Stomach (tissue), 9 donors: ENCODE results near the gene BACE2. TPM values are rescaled to one million over a fixed set of nuclear protein-coding genes. Genes with fewer than 3 reads are reported as not detected.

Experiments
- DNase-seq, 2 donors: peaks; one replicate each; pipeline versions ENCODE4 v3.0.0 to v3.0.0-alpha.2; 2013 to 2019
- H3K27ac ChIP-seq, 5 donors: fragments of 200-600 bp in 4 of 5; sonication (generic) in 4 of 5; one replicate each; pipeline ENCODE4 v1.5.1; 2013 to 2019; ENCODE audit warnings: mild to moderate bottlenecking in 1 of 5, moderate library complexity in 1 of 5
- H3K27me3 ChIP-seq, 3 donors: fragments of 200-600 bp; sonication (generic); one replicate each; pipeline ENCODE4 v1.5.1; 2017 to 2019; ENCODE audit warnings: mixed run types in 1 of 3
- H3K36me3 ChIP-seq, 4 donors: fragments of 200-600 bp; sonication (generic); 1 replicate in 3 of 4; 2 replicates in 1 of 4; pipeline ENCODE4 v1.5.1; 2016 to 2019
- H3K4me1 ChIP-seq, 4 donors: fragments of 200-600 bp; sonication (generic); one replicate each; pipeline ENCODE4 v1.5.1; 2016 to 2019
- H3K4me3 ChIP-seq, 4 donors: fragments of 200-600 bp; sonication (generic) in 3 of 4; one replicate each; pipeline ENCODE4 v1.5.1; 2016 to 2019; ENCODE audit warnings: mild to moderate bottlenecking in 1 of 4
- H3K9me3 ChIP-seq, 4 donors: fragments of 200-600 bp; sonication (generic); one replicate each; pipeline ENCODE4 v1.5.1; 2016 to 2019
- EP300 ChIP-seq: sonication (generic); formaldehyde crosslinking; IDR thresholded peaks from one replicate; pipeline ENCODE4 v1.6.1; 2017; ENCODE audit warnings: antibody characterized with exemption
- POLR2A ChIP-seq, 4 donors: fragments of 450-650 bp; IDR thresholded peaks; one replicate each; pipeline ENCODE4 v1.6.1; 2016; ENCODE audit warnings: antibody characterized with exemption in 4 of 4, control low read depth in 2 of 4, mild to moderate bottlenecking in 1 of 4, moderate library complexity in 1 of 4
- POLR2AphosphoS5 ChIP-seq, 3 donors: sonication (generic); formaldehyde crosslinking; IDR thresholded peaks; one replicate each; pipeline ENCODE4 v1.6.1; 2016; ENCODE audit warnings: antibody characterized with exemption in 3 of 3
- WGBS, 5 donors: extraction: QIAGEN DNeasy Blood & Tissue Kit in 3 of 5; methylation state at CpG; one replicate each; pipeline versions ENCODE4 v1.1.5 to v1.1.7; 2013 to 2018; 5-methylcytosine and 5-hydroxymethylcytosine counted together
- intact Hi-C: fragments of 100-400 bp; cut with DNase I; formaldehyde crosslinking; loops from one replicate; pipeline ENCODE4 v1.15.1; 2023; ENCODE audit warnings: low total_unique reads
- polyA plus RNA-seq, 3 donors: library from polyadenylated mRNA; stranded (reverse); fragments of 200-250 nt; gene quantifications; one replicate each; pipeline ENCODE4 v1.2.3, GENCODE V29; 2013
- total RNA-seq, 5 donors: library from RNA; depleted of rRNA; stranded (reverse); fragments of >200 nt; gene quantifications; one replicate each; pipeline versions ENCODE4 v1.1.0 to v1.2.3, GENCODE V29; 2014 to 2016
- TF ChIP-seq, protein P1 (sequence below), 7 experiments: fragments of 450-650 bp in 4 of 7; fragments of 200-600 bp in 3 of 7; sonication (generic) in 3 of 7; IDR thresholded peaks; one replicate each; pipeline ENCODE4 v1.5.1; 2016 to 2019; ENCODE audit warnings: antibody characterized with exemption in 7 of 7, control low read depth in 2 of 7, mild to moderate bottlenecking in 1 of 7
- donor health status: healthy with polysubstance abuse.
- donor health status: Bipolar disorder and iron deficiency.
- donor health status: healthy.

BACE2 gene
- total and polyA plus RNA-seq, 8 donors, result 7.6 to 244 (median 51.4) TPM

DNA sequence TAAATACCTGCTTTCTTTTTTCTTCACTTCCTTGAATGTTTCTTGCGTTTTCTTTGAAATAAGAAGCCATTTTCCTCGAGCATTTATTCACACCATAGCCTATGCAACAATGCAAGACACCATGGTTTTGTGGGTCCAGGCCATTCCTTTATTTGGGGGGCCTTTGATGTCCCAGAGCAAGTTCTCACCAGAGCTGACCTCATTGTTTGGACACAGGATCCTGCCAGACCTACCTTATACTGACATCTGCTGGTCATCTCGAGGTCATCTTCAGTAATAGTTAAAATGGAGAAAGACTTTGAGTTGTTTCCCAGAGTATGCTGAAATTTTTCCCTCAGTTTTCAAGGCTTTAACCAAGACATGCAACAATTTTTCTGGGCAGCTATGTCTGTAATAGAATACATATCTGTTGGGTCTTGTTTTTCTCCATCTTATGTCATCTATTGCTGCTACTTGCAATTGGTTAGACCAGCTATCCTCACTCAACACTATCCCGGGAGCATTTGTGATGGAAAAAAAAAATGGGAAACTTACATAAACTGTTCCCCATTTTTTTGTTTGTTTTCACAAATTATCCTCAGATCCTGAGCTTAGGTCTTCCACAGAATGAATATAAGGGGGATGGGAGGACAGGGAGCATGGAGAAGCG, 34.0 kb upstream of the BACE2 start:
- no peak for TF ChIP-seq EP300
- no peak for TF ChIP-seq POLR2A (IDR thresholded peaks at IDR 0.05)
- TF ChIP-seq, protein P1, sequence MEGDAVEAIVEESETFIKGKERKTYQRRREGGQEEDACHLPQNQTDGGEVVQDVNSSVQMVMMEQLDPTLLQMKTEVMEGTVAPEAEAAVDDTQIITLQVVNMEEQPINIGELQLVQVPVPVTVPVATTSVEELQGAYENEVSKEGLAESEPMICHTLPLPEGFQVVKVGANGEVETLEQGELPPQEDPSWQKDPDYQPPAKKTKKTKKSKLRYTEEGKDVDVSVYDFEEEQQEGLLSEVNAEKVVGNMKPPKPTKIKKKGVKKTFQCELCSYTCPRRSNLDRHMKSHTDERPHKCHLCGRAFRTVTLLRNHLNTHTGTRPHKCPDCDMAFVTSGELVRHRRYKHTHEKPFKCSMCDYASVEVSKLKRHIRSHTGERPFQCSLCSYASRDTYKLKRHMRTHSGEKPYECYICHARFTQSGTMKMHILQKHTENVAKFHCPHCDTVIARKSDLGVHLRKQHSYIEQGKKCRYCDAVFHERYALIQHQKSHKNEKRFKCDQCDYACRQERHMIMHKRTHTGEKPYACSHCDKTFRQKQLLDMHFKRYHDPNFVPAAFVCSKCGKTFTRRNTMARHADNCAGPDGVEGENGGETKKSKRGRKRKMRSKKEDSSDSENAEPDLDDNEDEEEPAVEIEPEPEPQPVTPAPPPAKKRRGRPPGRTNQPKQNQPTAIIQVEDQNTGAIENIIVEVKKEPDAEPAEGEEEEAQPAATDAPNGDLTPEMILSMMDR (IDR thresholded peaks at IDR 0.05), result peak in 1 of 7 experiments; percentile 33
- no peak for TF ChIP-seq POLR2AphosphoS5 (IDR thresholded peaks at IDR 0.05)
- peak in 1 of 2 donors; percentile 70 for DNase-seq
- H3K9me3 ChIP-seq, result no peaks in the 10 kb centered on the region
- 55 to 59% (median 59%) methylated on average over 5 of the region's 5 CpGs for WGBS, 5 donors
- peaks cover 0 to 18% (median 0%) of the 10 kb centered on the region in 3 donors for H3K27me3 ChIP-seq
- H3K4me3 ChIP-seq, result no peak overlapping the region
- H3K27ac ChIP-seq, result no peak overlapping the region
- intact Hi-C loops, result loop anchor here (10.0 kb wide), 1 partner anchor 311 kb away; no protein-coding TSS in a partner anchor
- H3K36me3 ChIP-seq, result no peaks in the 10 kb centered on the region
- H3K4me1 ChIP-seq, result no peaks in the 10 kb centered on the region

DNA sequence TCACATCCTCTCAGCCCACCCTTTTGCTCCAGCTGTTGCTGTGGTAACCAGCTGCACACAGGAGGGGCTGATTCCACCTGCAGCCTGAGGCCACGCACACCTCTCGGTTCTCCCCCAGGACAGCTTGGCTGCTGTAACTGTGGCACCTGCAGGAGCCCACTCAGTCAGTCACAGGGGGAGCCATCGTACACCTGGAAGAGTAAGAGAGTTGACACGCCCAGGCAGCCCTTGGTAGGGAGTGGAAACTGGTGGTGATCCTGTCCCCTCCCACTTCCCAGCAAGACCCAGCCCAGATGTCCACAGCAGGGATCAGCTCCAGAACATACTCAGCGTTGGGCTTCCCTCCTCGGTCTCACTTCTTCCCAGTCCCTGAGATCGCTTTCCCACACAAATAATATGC, 32.2 kb upstream of the BACE2 start:
- Histone ChIP-seq H3K9me3 (no peaks in the 10 kb centered on the region), H3K4me3 (no peak overlapping the region), H3K4me1 (no peaks in the 10 kb centered on the region), H3K36me3 (no peaks in the 10 kb centered on the region), H3K27me3 (peaks cover 0 to 18% (median 0%) of the 10 kb centered on the region in 3 donors), H3K27ac (no peak overlapping the region)
- intact Hi-C loops, result loop anchor here (10.0 kb wide), 1 partner anchor 309 kb away; no protein-coding TSS in a partner anchor
- WGBS, 5 donors, result 59 to 69% (median 63%) methylated on average over 7 of the region's 7 CpGs
- TF ChIP-seq POLR2A (IDR thresholded peaks at IDR 0.05) (no peak), POLR2AphosphoS5 (IDR thresholded peaks at IDR 0.05) (no peak), EP300 (no peak)
- TF ChIP-seq, protein P1 (IDR thresholded peaks at IDR 0.05), result no peak
- no peak for DNase-seq

DNA sequence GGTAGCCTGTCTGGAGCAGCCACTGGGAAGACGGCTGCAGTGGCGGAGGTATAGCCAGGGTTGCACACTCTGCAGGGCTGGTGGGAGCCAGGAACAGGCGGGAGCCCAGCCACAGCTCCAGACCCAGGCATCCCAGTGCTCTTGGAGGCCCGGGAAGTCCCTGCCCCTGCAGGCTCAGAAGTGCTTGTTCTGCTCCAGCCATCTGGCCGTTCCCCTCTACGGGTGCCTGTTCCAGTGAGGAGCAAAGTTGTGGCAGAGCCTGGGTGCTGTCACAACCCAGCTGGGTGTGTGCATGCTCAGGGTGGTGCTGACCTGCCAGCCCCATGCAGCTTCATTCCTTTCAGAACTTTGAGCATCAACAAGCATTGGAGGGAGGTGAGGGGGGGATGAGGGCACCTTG, 31.7 kb upstream of the BACE2 start:
- intact Hi-C loops, result loop anchor here (10.0 kb wide), 1 partner anchor 309 kb away; no protein-coding TSS in a partner anchor
- H3K4me3 ChIP-seq, result no peak overlapping the region
- peaks cover 0 to 18% (median 0%) of the 10 kb centered on the region in 3 donors for H3K27me3 ChIP-seq
- no peak for TF ChIP-seq POLR2AphosphoS5 (IDR thresholded peaks at IDR 0.05)
- 75 to 81% (median 77%) methylated on average over 6 of the region's 6 CpGs for WGBS, 5 donors
- no peak for DNase-seq
- peaks cover 0 to 4% (median 0%) of the 10 kb centered on the region in 4 donors for H3K4me1 ChIP-seq
- H3K9me3 ChIP-seq, result no peaks in the 10 kb centered on the region
- H3K27ac ChIP-seq, result no peak overlapping the region
- no peaks in the 10 kb centered on the region for H3K36me3 ChIP-seq

DNA sequence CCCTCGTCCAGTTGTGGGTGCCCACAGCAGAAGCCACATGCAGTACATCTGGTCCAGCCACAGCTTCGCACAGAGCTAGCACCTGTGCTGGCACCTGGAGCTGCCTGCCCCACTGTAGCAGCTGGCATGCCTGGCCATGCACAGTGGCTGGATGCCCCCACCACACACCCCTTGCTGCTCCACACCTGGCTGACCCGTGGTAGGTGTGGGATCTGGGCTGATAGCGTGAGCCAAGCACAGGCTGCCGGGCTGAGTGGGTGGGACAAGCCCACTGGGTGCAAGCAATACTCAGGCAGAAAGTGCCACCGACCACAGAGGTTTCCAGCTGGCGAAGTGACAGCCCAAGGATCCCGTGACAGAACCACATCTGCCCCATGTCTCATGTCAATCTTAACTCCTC, 30.6 kb upstream of the BACE2 start:
- Histone ChIP-seq H3K4me3 (no peak overlapping the region), H3K4me1 (peaks cover 0 to 9% (median 3%) of the 10 kb centered on the region in 4 donors), H3K9me3 (no peaks in the 10 kb centered on the region), H3K36me3 (no peaks in the 10 kb centered on the region), H3K27ac (no peak overlapping the region), H3K27me3 (peaks cover 0 to 18% (median 0%) of the 10 kb centered on the region in 3 donors)
- intact Hi-C loops, result loop anchor here (10.0 kb wide), 1 partner anchor 307 kb away; no protein-coding TSS in a partner anchor
- WGBS, 5 donors, result 66 to 86% (median 81%) methylated on average over 5 to 8 of the region's 8 CpGs
- TF ChIP-seq, protein P1 (IDR thresholded peaks at IDR 0.05), result no peak
- TF ChIP-seq POLR2AphosphoS5 (IDR thresholded peaks at IDR 0.05), result no peak
- no peak for DNase-seq

DNA sequence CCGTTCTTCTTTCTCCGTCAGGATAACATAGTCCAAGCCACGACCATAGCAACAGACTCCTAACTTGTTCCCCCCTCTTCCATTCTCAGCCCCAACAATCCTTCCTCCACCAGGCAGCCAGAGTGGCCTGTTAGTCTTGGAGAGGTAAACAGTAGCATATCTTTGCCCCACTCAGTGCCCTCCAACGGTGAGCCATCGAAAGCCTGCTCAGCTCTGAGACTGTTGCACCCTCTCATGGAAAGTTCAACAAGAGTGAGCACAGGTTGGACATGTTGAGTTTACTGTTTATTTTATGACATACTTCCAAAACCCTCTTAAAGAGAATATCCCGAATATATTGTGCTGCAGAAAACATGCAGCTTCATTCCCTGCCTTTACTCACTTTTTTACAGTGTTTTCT, 30.1 kb upstream of the BACE2 start:
- intact Hi-C loops, result loop anchor here (10.0 kb wide), 1 partner anchor 307 kb away; no protein-coding TSS in a partner anchor
- WGBS, 5 donors, result 68 to 79% (median 72%) methylated on average over 6 of the region's 6 CpGs
- no peak overlapping the region for H3K4me3 ChIP-seq

More for the DNA sequence above, 30.1 kb upstream of the BACE2 start:
- no peaks in the 10 kb centered on the region for H3K36me3 ChIP-seq
- no peaks in the 10 kb centered on the region for H3K9me3 ChIP-seq
- no peak overlapping the region for H3K27ac ChIP-seq
- DNase-seq, result no peak
- TF ChIP-seq POLR2AphosphoS5 (IDR thresholded peaks at IDR 0.05) (no peak), EP300 (no peak), POLR2A (IDR thresholded peaks at IDR 0.05) (no peak)
- TF ChIP-seq, protein P1 (IDR thresholded peaks at IDR 0.05), result no peak
- peaks cover 0 to 9% (median 3%) of the 10 kb centered on the region in 4 donors for H3K4me1 ChIP-seq
- H3K27me3 ChIP-seq, result peaks cover 0 to 18% (median 0%) of the 10 kb centered on the region in 3 donors
